Peyer's patch (tissue), 4 donors: ENCODE data around the gene COL8A1.

Source experiments
- CTCF ChIP-seq, 6 experiments: fragments of 450-650 bp in 4 of 6; fragments of 200-600 bp in 2 of 6; sonication (generic) in 1 of 6; IDR thresholded peaks; one replicate each; pipeline ENCODE4 v1.5.1; 2017 to 2019; ENCODE audit warnings: antibody characterized with exemption in 6 of 6, mild to moderate bottlenecking in 3 of 6, moderate library complexity in 1 of 6
- POLR2A ChIP-seq, 2 donors: fragments of 450-650 bp; IDR thresholded peaks; one replicate each; pipeline ENCODE4 v1.5.1; 2017; ENCODE audit warnings: antibody characterized with exemption in 2 of 2, mild to moderate bottlenecking in 2 of 2, moderate library complexity in 2 of 2

- TF ChIP-seq POLR2A (IDR thresholded peaks at IDR 0.05) (no peak), CTCF (IDR thresholded peaks at IDR 0.05) (no peak)
These were observed 45.1 kb downstream of the COL8A1 start for GRCh38 chr3:99683465-99683864.
